ENCODE results near the gene TNFRSF6B.
"Not testable (repeated sequence)": the region's sequence is repeated elsewhere in the genome, so short reads cannot be mapped to it uniquely, and the experiment has no call there.

TNFRSF6B gene

GRCh38 chr20:63712191-63712590 lies 15.7 kb downstream of the TNFRSF6B start:
- DNase-seq, result no peak

GRCh38 chr20:63714858-63715257 lies 18.4 kb downstream of the TNFRSF6B start:
- no peak for DNase-seq

DNA sequence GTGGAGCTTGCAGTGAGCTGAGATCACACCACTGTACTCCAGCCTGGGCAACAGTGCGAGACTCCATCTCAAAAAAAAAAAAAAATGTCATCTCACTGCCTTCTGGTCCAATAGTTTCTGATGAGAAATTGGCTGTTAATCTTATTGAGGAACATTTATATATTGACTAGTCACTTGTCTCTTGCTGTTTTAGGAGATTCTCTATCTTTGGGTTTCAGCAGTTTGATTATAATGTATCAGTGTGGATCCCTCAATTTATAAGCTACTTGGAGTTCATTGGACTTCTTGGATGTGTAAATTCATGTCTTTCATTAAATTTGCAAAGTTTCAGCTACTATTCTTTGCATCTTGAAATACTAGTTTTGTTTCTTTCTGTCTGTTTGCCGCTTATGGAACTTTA lies 22.5 kb downstream of the TNFRSF6B start:
- no peak for DNase-seq

DNA sequence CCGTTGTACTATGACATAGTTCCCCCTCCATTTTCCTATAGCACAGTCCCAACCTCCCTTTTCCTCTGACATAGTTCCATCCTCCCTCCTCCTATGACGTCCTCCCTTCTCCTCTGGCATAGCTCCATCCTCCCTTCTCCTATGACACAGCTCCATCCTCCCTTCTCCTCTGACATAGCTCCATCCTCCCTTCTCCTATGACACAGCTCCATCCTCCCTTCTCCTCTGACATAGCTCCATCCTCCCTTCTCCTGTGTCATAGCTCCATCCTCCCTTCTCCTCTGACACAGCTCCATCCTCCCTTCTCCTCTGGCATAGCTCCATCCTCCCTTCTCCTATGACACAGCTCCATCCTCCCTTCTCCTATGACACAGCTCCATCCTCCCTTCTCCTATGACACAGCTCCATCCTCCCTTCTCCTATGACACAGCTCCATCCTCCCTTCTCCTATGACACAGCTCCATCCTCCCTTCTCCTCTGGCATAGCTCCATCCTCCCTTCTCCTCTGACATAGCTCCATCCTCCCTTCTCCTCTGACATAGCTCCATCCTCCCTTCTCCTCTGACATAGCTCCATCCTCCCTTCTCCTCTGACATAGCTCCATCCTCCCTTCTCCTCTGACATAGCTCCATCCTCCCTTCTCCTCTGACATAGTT lies 26.6 kb downstream of the TNFRSF6B start:
- DNase-seq, result not testable (repeated sequence)

DNA sequence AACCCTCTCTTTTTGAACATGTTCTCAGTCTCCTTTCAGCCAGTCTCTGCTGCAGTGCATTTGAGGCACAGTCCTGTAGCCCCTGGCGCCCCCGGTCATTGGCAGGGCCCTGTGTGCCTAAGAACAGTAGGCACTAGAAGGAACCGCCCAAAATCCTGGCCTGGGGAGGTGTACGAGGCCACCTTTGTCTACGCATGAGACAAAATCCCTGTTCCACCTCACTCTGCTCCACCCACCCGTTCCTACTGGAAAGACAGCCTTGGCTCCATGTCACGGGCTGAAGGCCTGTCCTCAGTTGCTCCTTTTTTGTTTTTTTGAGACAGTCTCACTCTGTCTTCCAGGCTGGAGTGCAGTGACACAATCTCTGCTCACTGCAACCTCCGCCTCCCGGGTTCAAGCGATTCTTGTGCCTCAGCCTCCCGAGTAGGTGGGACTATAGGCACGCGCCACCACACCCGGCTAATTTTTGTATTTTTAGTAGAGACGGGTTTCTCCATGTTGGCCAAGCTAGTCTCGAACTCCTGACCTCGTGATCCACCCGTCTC lies 33.8 kb downstream of the TNFRSF6B start:
- DNase-seq, result not testable (repeated sequence)

- DNase-seq, result no peak
Observed at GRCh38 chr20:63731410-63731809, 35.0 kb downstream of the TNFRSF6B start.

DNA sequence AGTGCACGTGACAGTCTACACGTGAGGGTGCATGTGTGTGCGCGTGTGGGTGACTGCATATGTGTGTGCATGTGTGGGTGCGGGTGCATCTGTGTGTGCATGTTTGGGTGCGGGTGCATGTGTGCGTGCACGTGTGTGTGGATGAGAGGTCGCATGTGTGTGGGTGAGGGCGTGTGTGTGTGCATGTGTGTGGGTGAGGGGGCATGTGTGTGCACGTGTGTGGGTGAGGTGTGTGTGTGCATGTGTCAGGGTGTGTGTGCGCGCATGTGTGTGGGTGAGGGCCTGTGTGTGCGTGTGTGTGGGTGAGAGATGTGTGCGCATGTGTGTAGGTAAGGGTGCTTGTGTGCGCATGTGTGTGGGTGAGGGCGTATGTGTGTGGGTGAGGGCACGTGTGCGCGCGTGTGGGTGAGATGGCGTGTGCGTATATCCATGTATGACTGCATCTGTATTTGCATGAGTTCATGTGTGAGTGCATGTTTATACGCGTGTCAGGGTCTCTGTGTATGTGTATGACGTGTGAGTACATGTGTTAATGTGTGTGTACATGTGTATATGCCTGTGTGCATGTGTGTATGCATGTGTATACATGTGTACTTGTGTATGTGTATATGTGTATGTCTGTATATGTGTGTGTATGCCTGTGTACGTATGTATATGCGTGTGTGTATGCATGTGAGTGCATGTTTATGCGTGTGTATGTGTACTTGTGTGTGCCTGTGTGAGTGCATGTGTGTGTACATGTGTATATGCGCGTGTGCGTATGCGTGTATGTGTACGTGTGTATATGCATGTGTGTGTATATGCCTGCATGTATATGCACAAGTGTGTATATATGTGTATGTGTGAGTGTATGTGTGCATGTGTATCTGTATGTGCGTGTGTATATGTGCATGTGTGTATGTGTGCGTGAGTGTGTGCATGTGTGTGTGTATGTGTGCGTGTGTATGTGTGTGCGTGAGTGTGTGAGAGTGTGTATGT lies 36.0 kb downstream of the TNFRSF6B start:
- no peak for DNase-seq

DNA sequence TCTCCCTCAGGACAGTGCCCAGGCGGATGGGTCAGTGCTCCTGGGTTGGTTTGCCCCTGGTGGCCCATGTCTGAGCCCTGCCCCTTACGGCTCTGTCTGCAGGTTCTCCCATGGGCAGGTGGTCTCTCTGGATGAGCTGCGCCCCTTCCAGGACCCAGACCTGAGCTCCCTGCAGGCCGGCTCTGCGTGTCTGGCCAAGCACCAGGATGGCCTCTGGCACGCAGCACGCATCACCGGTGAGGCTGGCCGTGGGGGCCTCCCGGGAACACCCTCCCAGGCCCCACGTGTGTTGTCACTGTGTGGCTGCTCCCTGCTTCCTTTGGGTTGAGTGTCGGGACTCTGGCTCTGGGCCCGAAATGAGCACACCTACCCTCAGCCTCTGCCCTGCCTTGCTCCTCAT lies 36.7 kb downstream of the TNFRSF6B start:
- no peak for DNase-seq

- no peak for DNase-seq
Observed at GRCh38 chr20:63733579-63734081, 37.2 kb downstream of the TNFRSF6B start.

- no peak for DNase-seq
Observed at GRCh38 chr20:63734111-63734945, 37.9 kb downstream of the TNFRSF6B start.

DNA sequence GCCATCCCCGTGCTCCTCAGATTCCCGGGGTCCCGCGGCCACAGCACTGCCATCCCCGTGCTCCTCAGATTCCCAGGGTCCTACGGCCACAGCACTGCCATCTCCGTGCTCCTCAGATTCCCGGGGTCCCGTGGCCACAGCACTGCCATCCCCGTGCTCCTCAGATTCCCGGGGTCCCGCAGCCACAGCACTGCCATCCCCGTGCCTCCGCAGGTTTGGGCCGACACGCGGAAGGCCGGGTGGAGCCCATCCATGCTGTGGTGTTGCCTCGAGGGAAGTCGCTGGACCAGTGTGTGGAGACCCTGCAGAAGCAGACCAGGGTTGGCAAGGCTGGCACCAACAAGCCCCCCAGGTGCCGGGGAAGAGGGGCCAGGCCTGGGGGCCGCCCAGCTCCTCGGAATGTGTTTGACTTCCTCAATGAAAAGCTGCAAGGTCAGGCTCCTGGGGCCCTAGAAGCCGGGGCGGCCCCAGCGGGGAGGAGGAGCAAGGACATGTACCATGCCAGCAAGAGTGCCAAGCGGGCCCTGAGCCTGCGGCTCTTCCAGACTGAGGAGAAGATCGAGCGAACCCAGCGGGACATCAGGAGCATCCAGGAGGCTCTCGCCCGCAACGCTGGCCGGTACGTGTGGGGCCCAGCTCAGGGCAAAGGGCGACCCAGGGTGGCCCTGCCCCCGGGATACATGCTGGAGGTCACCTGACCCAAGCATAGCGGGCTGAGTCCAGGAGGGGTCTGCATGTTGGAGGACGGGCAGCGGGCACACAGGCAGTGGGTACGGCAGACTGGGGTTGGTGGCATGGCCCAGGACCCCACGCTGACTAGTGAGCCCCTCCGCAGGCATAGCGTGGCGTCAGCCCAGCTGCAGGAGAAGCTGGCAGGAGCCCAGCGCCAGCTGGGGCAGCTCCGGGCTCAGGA lies 38.8 kb downstream of the TNFRSF6B start:
- DNase-seq, result no peak

DNA sequence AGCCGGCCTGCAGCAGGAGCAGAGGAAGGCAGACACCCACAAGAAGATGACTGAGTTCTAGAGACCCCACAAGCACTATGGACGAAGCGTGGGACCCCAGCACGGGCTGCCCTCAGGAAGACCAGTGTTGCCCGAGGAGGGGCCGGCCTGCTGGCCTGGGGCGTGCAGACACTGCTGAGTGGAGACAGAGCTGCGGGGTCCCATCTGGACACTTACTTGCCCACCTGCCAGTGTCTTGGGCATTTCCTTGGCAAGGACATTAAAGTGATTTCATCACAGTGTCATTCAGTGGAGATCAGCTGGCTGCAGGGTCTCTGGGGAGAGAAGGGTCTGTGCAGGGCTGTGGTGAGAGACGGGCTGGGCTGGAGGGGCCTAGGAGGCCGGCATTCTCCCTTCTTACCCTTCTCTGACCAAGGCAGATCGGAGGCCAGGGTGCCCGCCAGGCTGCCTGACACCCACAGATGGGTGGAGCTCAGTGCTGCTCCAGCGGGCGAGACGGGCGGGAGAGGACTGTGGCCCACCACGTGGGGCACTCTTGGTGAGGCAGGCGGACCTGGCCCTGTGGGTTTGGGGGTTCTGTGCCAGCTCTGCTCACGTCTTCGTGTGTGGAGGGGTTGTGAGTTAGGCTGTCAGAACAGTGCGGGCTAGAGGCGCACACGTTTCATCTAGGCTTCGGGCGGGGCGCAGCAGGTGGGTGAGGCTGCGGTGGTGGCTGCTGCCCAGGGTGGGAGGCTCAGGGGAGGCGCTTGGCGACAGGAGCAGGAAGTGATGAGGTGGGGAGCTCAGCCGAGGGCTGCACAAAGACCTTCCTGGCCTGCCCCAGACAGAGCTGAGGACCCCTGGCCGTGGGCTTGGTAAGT lies 39.6 kb downstream of the TNFRSF6B start, which contains the start of gene LIME1:
Gene LIME1 (plus strand): TSS at position 806 of the 860 bp plus-strand sequence. CDS start 886 bp downstream, outside the sequence.
- DNase-seq, result no peak

DNA sequence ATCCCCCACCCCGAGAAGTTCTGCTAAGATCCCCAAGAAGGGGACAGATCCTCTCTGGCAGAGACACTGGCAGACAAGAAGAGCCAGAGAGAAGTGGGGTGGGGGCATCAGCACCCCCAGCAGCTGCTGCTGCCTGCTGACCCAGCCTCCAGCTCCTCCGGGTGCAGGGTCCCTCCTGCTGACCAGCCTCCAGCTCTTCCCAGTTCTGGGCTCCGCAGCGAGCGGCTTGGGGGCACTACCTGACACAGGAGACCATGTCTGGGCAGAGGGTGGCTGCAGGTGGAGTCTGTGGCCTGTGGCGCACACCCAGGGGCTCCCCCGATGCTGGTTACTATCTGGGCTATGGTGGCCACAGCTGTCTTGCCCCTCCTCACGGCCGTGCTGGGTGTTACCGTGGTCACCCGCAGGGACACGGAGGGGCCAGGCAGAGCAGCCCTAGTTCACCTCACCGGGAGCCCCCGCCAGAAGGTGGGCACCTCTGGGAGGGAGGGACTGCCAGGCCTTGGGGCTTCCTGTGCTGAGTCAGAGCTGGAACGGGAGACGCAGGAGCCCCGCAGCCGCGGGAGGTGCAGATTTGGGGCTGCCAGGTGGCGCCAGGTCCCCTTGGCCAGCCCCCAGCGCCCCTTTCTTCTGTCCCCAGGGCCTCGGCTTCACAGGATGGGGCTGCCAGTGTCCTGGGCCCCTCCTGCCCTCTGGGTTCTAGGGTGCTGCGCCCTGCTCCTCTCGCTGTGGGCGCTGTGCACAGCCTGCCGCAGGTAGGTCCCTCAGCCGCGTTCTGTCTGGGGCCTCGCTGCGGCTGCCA lies 40.6 kb downstream of the TNFRSF6B start:
- DNase-seq, result no peak

- DNase-seq, result no peak
Observed at GRCh38 chr20:63737695-63737944, 41.2 kb downstream of the TNFRSF6B start.

DNA sequence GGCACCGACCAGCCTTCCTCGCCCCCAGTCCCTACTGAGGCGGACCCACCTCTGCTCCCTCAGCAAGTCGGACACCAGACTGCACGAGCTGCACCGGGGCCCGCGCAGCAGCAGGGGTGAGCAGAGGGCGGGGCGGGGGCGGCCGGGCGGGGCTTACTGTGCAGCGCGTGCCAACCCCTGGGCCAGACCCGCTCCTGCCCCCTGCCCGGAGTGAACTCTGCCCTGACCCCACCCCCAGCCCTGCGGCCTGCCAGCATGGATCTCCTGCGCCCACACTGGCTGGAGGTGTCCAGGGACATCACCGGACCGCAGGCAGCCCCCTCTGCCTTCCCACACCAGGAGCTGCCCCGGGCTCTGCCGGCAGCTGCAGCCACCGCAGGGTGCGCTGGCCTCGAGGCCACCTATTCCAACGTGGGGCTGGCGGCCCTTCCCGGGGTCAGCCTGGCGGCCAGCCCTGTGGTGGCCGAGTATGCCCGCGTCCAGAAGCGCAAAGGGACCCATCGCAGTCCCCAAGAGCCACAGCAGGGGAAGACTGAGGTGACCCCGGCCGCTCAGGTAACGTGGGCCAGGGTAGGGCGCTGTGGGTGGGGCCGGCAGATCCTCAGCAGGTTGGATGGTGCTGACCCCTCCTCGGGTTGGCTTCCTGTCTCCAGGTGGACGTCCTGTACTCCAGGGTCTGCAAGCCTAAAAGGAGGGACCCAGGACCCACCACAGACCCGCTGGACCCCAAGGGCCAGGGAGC lies 41.7 kb downstream of the TNFRSF6B start:
- no peak for DNase-seq

GRCh38 chr20:63738687-63739129 lies 42.3 kb downstream of the TNFRSF6B start:
- DNase-seq, result no peak

DNA sequence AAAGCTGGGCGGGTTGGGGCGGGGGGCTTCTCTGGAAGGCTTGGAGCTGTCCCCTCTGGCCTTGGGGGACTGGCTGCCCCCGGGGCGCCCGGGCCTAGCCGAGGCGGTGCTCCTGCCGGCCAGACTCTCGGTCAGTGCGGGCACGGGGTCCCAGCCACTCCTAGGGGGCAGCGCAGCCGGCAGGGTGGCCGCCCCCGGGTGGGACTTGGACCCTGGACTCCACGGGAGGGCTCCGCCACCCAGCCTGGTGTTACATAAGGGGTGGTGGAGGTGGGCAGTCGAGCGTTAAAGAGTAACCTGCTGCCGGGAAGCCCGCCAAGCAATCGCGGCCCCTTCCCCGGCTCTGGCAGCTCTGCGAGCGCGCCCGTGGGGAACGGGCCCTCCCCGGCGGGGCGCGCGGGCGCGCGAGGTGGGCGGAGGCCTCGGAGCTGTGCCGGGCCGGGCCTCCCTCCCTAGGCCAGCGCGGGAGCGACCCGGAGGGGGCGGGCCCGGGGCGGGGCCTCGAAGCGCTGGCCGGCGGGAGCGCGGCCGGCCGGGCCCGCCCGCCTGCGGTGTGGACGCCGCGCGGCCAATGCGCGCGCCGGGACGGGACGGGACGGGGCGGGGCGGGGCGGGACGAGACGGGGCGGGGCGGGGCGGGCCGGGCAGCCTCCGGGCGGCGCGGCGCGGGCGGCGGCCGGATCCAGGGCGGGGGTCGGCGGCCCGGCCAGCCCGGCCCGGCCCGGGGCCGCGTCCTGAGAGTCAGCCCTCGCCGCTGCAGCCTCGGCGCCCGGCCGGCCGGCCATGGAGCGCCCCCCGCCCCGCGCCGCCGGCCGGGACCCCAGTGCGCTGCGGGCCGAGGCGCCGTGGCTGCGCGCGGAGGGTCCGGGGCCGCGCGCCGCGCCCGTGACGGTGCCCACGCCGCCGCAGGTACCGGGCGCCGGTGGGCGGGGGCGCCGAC lies 42.9 kb downstream of the TNFRSF6B start, which contains the start of gene SLC2A4RG:
Gene SLC2A4RG (plus strand): TSS at position 647 of the 940 bp plus-strand sequence. CDS start 137 bp downstream, at position 784.
- DNase-seq, result peak; percentile 35

Measured in NCI-H510A treated with DMSO at 0.1 percent for 48 hours (cell line).